Transverse colon (tissue), 4 donors: ENCODE results near the gene HAP1. TPM values are rescaled to one million over a fixed set of nuclear protein-coding genes. Genes with fewer than 3 reads are reported as not detected.

Source experiments
- DNase-seq: peaks from one replicate; pipeline ENCODE4 v3.0.0-alpha.2; 2019
- H3K27ac ChIP-seq, 4 donors: fragments of 200-600 bp; sonication (generic); 2 replicates each; pipeline ENCODE4 v1.5.1; 2016 to 2018; ENCODE audit warnings: inconsistent platforms in 4 of 4
- H3K27me3 ChIP-seq: fragments of 200-600 bp; sonication (generic); 2 replicates; pipeline ENCODE4 v1.5.1; 2017; ENCODE audit warnings: inconsistent platforms
- H3K36me3 ChIP-seq, 4 donors: fragments of 200-600 bp; sonication (generic); 2 replicates each; pipeline ENCODE4 v1.5.1; 2017 to 2019; ENCODE audit warnings: inconsistent platforms in 4 of 4
- H3K4me1 ChIP-seq, 4 donors: fragments of 200-600 bp; sonication (generic); 2 replicates each; pipeline ENCODE4 v1.5.1; 2017 to 2020; ENCODE audit warnings: inconsistent platforms in 4 of 4
- H3K4me3 ChIP-seq, 4 donors: fragments of 200-600 bp; sonication (generic); 1 replicate in 1 of 4; 2 replicates in 3 of 4; pipeline versions ENCODE4 v1.5.1 to v1.6.1; 2017 to 2019; ENCODE audit warnings: inconsistent platforms in 4 of 4
- H3K9me3 ChIP-seq, 2 donors: fragments of 200-600 bp; sonication (generic); 2 replicates each; pipeline ENCODE4 v1.5.1; 2017 to 2019; ENCODE audit warnings: inconsistent platforms in 2 of 2
- EP300 ChIP-seq: sonication (generic); formaldehyde crosslinking; IDR thresholded peaks from one replicate; pipeline ENCODE4 v1.6.1; 2017; ENCODE audit warnings: antibody characterized with exemption, low read depth
- POLR2A ChIP-seq: fragments of 450-650 bp; IDR thresholded peaks from one replicate; pipeline ENCODE4 v1.6.1; 2016; ENCODE audit warnings: antibody characterized with exemption, mild to moderate bottlenecking, moderate library complexity
- POLR2AphosphoS5 ChIP-seq, 3 donors: sonication (generic); formaldehyde crosslinking; IDR thresholded peaks; one replicate each; pipeline ENCODE4 v1.6.1; 2016; ENCODE audit warnings: antibody characterized with exemption in 3 of 3
- WGBS, 2 donors: methylation state at CpG; one replicate each; pipeline ENCODE4 v1.1.5; 2018; ENCODE audit warnings: low coverage in 1 of 2; 5-methylcytosine and 5-hydroxymethylcytosine counted together
- in situ Hi-C, 4 donors: fragments of 200-750 bp; cut with MboI; loops; one replicate each; pipeline versions ENCODE4 v1.15.0 to v1.15.1; 2017; ENCODE audit warnings: low sequenced_read_pairs in 3 of 4, low pct_ligation_motif_present in 1 of 4, low pct_unique_long_range_greater_than_20kb in 1 of 4
- intact Hi-C: fragments of 100-400 bp; cut with DNase I; formaldehyde crosslinking; loops from one replicate; pipeline ENCODE4 v1.15.1; 2023; ENCODE audit warnings: low total_unique reads
- total RNA-seq, 4 donors: library from RNA; depleted of rRNA; stranded (reverse); fragments of >200 nt; gene quantifications; one replicate each; pipeline ENCODE4 v1.1.0, GENCODE V29; 2016
- TF ChIP-seq, protein P1 (sequence below), 5 experiments: fragments of 200-600 bp in 3 of 5; fragments of 450-650 bp in 2 of 5; sonication (generic) in 3 of 5; IDR thresholded peaks; 1 replicate in 2 of 5; 2 replicates in 3 of 5; pipeline ENCODE4 v1.5.1; 2016 to 2017; ENCODE audit warnings: antibody characterized with exemption in 5 of 5, inconsistent platforms in 3 of 5, mild to moderate bottlenecking in 2 of 5, moderate library complexity in 1 of 5

Gene HAP1
- total RNA-seq, 4 donors from 2014 or later: 0.55 to 0.79 TPM; not detected in 2

DNA sequence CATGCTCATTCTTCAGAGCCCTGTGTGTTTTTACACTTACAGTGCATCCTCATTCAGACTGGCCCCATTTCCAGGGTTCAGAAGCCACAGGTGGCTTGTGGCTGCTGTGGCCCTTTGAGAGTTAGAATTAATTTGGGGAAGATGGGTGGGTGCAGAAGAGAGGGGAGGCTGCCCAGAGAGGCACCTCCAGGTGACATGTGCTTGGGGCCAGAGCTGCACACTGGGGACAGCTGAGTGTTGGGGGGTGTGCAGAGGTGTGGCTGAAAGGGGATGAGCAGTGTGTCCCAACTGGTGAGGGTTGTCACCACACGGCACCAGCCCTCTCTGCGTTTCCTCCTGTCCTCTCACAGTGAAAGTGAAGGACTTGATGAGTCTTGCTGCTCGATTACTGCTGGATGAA is 52.7 kb downstream of the HAP1 start:
- 86% methylated on average over 3 of the region's 3 CpGs; no CpG with 5 or more reads in 1 of the 2 donors for WGBS, 2 donors
- DNase-seq: no peak
- Histone ChIP-seq H3K27me3 (no peaks in the 10 kb centered on the region), H3K4me3 (no peak overlapping the region), H3K27ac (no peak overlapping the region), H3K4me1 (peaks cover 0 to 15% (median 4%) of the 10 kb centered on the region in 4 donors), H3K9me3 (no peaks in the 10 kb centered on the region), H3K36me3 (no peaks in the 10 kb centered on the region)
- no peak for TF ChIP-seq POLR2AphosphoS5 (IDR thresholded peaks at IDR 0.05)
- TF ChIP-seq, protein P1, sequence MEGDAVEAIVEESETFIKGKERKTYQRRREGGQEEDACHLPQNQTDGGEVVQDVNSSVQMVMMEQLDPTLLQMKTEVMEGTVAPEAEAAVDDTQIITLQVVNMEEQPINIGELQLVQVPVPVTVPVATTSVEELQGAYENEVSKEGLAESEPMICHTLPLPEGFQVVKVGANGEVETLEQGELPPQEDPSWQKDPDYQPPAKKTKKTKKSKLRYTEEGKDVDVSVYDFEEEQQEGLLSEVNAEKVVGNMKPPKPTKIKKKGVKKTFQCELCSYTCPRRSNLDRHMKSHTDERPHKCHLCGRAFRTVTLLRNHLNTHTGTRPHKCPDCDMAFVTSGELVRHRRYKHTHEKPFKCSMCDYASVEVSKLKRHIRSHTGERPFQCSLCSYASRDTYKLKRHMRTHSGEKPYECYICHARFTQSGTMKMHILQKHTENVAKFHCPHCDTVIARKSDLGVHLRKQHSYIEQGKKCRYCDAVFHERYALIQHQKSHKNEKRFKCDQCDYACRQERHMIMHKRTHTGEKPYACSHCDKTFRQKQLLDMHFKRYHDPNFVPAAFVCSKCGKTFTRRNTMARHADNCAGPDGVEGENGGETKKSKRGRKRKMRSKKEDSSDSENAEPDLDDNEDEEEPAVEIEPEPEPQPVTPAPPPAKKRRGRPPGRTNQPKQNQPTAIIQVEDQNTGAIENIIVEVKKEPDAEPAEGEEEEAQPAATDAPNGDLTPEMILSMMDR (IDR thresholded peaks at IDR 0.05): no peak
- no peak for TF ChIP-seq POLR2A
- intact Hi-C loops (no loop called here), in situ Hi-C loops (no loop called here)

DNA sequence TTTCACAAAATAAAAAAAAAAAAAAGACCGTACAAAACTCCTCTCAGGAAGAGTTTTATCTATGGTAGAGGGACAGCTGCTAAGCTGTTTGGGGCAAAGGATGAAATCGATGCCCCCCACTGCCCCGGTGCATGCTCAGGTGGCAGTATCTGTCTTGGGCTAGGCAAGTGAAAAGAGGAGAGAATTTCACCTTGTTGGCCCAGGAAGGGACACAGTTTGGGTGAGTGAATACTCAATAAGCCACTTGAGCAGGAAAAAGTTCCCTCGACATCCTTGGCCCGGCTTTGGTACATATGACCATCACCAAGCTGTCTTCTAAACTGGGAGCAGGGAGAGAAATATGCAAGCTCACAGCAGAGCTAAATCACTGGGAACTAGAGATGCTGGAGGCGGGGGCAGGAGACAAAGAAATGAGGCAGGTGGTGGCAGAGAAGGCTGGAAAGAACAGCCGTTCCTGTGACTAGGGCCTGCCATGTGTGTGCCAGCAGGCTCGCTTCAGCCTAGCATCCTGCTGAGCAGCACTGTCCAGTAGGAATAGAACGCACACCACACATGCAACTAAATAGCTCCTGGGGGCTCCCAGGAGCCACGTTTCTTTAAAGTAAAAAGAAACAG is 53.9 kb downstream of the HAP1 start:
- Histone ChIP-seq H3K27ac (no peak overlapping the region), H3K36me3 (no peaks in the 10 kb centered on the region), H3K9me3 (no peaks in the 10 kb centered on the region), H3K27me3 (no peaks in the 10 kb centered on the region), H3K4me1 (peaks cover 0 to 21% (median 4%) of the 10 kb centered on the region in 4 donors), H3K4me3 (no peak overlapping the region)
- in situ Hi-C loops (no loop called here), intact Hi-C loops (no loop called here)
- no peak for DNase-seq
- 81 to 90% methylated on average over 9 to 10 of the region's 10 CpGs for WGBS, 2 donors
- TF ChIP-seq EP300 (no peak), POLR2A (no peak), POLR2AphosphoS5 (IDR thresholded peaks at IDR 0.05) (no peak)
- TF ChIP-seq, protein P1 (IDR thresholded peaks at IDR 0.05): no peak

DNA sequence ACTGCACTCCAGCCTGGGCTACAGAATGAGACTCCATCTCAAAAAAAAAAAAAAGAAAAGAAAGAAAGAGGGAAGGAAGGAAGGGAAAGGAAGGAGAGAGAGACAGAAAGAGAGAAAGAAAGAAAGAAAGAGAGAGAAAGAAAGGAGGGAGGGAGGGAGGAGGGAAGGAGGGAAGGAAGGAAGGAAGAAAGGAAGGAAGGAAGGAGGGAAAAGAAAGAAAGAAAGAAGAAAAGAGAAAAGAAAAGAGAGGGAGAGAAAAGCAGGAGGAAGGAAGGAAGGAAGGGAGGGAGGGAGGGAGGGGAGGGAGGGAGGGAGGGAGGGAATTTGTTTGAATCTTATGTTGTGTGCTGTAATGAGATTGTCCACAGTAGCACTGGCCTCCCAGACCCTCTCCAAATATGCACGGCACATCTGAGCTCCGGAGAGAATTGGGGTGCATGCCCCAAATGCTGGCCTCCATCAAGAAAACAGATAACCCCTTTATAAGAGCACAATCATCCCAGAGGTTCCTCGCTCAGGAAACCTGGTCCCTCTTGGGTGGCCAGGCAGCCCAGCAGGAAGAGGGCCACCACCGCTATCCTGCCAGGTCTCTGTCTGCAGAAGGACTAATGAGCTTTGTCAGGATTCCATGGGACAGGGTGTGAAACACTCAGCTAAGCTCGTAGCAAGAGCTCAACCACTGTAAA is 54.6 kb downstream of the HAP1 start:
- Histone ChIP-seq H3K27ac (peak overlapping the region in 3 of 4 donors; percentile 71 to 83 (median 78)), H3K27me3 (no peaks in the 10 kb centered on the region), H3K4me3 (no peak overlapping the region), H3K9me3 (no peaks in the 10 kb centered on the region), H3K36me3 (no peaks in the 10 kb centered on the region), H3K4me1 (peaks cover 0 to 21% (median 4%) of the 10 kb centered on the region in 4 donors)
- 70 to 77% methylated on average over 3 to 5 of the region's 5 CpGs for WGBS, 2 donors
- no peak for DNase-seq
- TF ChIP-seq, protein P1 (IDR thresholded peaks at IDR 0.05): no peak
- TF ChIP-seq EP300: no peak
- no peak for TF ChIP-seq POLR2AphosphoS5 (IDR thresholded peaks at IDR 0.05)
- TF ChIP-seq POLR2A: no peak
- in situ Hi-C loops (no loop called here), intact Hi-C loops (no loop called here)

DNA sequence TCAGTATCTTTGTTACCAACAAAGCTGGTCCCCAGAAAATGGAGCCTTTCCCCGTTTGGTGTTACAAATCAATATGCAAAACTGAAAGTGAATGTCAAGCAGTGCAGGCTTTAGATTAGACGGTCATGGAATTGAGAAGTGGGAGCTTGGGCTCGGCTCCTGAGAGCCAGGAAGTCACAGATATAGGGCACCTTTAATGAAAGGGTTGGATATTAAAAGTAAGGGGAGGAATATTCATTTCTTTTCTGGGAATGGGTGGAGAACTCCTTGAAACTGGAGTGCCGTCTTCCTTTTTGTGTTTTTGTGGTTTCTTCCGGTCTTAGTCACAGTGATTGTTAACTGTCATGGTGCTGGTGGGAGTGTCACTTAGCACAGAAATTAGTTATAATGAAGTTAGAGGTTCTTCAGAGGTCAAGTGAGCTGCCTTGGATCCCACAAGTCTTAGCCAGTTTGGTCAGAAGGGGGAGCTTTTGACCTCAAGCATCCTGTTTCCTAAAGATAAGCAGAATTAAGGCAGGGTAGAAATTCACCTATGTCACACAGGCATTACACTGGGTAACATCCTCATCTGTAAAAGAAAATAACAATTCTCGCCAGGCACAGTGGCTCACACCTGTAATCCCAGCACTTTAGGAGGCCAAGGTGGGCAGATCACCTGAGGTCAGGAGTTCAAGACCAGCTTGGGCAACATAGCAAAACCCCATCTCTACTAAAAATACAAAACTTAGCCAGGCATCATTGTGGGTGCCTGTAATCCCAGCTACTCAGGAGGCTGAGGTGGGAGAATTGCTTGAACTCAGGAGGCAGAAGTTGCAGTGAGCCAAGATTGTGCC is 55.3 kb downstream of the HAP1 start:
- intact Hi-C loops (no loop called here), in situ Hi-C loops (no loop called here)
- Histone ChIP-seq H3K27ac (peak overlapping the region; percentile 49 to 83 (median 74)), H3K9me3 (no peaks in the 10 kb centered on the region), H3K4me1 (peaks cover 0 to 21% (median 4%) of the 10 kb centered on the region in 4 donors), H3K27me3 (no peaks in the 10 kb centered on the region), H3K36me3 (no peaks in the 10 kb centered on the region), H3K4me3 (peak overlapping the region in 1 of 4 donors; percentile 34)
- no peak for DNase-seq
- WGBS, 2 donors: 25 to 27% methylated on average over 6 of the region's 6 CpGs
- TF ChIP-seq, protein P1 (IDR thresholded peaks at IDR 0.05): no peak
- peak in 2 of 3 donors; percentile 10 to 28 for TF ChIP-seq POLR2AphosphoS5 (IDR thresholded peaks at IDR 0.05)
